SIG-M5 (cell line): ENCODE results near the gene GDF11.

Experiments used
- DNase-seq: peaks from one replicate; lab custom pipeline; 2025; lab: John Stamatoyannopoulos, UW

GDF11 gene

DNA sequence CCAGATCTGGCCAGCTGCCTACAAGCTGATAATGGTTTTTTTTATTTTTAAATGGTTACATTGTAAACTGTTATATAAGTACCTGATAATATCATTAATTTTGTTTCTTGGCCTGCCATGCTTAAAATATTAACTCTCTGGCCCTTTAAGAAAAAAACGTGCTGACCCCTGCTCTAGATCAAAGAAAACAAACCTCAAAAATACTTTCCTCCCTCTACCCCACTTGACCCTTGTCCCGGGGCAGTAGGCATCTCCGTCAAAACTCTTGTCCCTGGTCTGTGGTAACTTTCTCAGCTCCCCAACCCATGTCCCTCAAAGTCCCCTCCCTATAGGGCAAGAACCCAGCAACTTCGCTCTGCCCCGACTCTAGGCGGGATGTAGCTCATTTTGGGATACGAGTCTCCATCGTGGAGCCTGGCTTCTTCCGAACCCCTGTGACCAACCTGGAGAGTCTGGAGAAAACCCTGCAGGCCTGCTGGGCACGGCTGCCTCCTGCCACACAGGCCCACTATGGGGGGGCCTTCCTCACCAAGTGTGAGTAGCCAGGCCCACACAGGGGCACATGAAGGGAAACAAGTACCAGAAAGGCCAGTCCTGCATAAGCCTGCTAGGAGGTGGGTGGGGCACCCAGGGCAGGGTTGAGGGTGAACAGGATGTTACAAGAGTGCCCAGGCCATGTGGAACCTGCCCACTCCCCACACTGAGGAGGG, 19.3 kb upstream of the GDF11 start:
- DNase-seq: no peak

DNA sequence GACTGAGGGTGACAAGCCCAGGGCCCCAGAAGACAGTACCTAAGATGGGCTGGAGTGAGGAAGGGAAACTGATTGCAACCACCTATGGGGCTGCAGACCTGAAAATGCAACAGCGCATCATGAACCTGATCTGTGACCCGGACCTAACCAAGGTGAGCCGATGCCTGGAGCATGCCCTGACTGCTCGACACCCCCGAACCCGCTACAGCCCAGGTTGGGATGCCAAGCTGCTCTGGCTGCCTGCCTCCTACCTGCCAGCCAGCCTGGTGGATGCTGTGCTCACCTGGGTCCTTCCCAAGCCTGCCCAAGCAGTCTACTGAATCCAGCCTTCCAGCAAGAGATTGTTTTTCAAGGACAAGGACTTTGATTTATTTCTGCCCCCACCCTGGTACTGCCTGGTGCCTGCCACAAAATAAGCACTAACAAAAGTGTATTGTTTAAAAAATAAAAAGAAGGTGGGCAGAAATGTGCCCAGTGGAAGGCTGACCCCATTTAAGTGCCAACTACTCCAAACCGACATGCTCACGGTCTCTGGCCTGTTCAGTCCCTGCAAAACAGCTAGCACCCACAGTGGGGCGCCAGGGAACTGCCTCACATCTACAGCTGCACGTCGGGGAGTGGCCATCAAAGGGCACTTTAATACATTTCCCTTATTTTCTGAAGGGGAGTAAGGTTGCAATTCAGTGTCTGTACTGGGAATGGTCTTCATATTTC, 18.5 kb upstream of the GDF11 start:
- DNase-seq: no peak

DNA sequence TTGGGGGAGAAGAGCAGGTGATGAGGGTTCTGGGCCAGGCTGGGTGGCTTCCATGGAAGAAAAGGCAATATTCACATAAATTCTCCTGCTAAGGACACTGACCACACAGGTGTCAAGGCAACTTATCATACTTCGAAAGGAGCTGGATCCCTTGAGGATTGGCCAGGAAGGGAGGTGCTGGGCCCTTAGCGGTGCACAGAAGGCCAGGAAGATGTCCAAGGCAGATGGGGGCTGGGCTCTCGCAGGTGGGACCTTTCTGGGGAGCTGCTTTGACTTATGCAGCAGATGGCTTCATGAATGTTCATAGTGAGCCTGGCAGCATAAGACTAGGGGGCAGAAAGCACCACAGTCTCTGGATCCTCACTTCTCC, 18.0 kb upstream of the GDF11 start:
- no peak for DNase-seq

DNA sequence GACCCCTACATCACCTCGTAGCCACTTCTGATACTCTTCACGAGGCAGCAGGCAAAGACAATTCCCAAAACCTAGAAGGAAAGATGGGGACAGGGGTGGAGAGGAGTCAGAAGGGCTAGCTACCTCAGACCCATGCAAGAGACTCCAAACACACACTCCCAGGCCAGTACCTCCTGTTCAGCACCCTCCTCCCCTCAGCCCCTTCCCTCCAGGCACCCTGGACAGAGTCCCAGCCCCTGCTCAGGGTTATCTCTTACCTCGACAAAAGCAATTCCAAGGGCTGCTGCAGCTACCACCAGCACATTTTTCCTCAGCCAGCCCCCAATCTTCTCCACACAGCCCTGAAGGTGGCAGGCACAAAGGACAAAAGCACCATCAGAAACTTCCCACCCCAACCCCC, 17.4 kb upstream of the GDF11 start:
- no peak for DNase-seq

DNA sequence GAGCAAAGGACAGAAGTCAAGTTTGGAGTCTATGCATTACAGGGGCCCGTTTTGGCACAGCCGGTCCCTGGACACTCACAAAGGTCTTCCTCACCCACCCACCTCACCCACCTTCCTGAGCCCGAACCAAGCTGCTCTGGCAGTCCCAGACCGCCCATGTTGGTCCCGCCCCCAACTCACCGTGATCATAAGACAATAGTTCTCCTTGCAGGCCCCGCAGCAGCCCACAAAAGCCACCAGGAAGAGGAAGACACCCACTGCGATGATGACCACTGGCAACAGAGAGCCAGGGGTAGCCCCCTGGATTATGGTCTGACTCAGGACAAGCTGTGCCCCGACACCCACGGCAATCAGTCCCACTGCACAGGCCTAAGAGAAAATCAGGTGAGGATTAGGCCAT, 16.0 kb upstream of the GDF11 start:
- no peak for DNase-seq

DNA sequence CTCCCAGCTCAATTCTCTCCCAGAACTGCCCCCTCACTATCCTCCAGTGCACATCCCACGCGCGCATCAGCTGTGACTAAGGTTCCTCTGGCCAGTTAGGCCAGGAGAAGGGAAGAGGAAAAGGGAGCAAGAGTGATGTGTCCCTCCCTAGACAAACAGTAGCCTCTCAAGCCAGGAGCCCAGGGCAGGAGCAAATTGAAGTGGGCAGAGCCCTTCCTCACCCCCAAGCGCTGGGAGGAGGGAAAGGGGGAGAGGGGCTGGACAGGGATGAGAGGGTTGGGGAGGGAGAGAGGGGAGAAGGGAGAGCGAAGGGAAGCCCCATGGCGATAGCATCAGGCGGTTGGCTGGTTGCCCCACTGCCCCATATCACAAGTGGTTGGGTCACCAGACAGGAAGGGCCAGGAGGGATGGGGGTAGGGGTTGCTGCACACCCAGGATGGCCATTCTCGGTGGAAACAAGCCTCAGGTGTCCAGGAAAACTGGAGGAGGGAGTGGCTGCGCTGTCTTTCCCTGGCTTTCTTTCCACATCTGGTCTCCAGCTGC, 15.2 kb upstream of the GDF11 start:
- no peak for DNase-seq

DNA sequence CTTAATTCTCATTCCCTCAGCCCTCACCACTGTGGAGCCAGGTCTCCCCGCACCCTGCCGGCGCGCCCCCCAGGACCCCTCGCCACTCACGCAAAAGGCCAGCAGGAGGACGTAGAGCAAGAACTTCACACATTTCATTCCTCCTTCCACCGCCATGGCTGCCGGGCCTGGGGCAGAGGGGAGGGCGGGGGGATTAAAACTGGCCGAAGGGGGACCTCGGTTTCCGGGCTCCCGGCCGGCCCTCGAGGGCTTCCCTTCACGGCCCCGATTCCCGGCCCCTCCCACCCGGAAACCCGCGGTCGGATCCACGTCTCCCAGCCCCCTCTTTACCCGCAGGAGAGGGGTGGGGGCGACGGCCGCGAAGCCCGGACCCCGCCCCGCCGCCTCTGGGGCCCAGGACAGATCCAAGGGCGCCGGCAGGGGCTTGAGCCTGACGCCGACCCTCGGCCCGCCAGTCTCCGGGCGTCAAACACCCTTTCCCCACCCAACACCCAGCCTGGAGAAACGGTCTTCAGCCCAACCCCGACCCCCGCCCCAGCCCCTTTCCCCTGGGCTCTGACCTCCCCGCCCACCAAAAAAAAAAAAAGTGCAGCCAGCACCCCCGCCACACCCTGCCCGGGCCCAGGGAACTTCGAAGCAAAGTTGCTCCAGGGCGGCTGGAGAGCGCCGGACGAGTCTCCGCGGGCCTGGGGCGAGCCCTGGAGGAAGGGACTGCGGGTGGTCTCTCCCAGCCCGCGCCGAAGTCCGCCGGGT, 14.6 kb upstream of the GDF11 start:
- no peak for DNase-seq

DNA sequence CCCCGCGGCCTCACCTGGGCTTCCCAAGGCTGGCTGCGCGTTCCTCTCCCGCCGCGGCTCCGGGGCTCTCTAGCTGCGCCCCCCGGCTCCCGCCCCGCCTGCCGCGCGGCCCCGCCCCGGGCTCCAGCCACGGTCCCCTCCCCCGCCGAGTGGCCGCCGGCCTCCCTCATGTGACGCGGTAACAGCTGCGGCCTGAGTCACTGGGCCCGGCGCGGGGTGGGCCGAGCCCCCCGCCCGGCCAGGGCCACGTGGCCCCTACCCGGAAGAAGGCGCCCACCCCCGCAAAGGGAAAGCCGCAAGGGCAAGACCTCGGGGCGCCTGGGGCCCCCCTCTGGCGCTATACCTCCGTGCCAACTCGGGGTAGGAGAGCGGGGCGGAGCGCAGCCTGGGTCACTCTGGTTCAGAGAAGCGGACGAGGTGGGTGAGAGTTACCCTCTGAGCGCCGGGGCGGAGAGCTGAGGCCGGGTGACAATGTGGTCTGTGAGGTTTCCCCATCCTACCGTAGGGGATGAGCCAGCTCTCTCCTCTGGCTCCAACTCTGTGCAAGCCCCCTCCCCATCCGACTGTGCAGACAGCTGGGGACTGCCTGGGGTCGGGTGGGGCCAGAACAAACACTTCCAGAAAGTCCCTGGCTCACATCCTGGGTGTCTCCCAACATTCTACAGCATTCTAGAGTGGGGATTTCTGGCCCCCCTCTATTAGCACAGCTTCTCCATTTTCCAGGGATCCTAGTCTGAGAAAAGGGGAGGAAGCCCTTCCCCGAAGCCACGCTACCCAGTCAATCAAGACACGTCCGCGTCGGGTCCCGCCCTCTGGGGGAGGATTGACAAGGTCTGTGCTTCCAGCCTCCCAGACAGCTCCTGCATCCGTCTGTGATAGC, 13.7 kb upstream of the GDF11 start, which contains the start of gene CD63:
Gene CD63, minus strand, starts transcription at position 71 of the 880 bp plus-strand sequence. CDS start 668 bp downstream, outside the sequence.
- DNase-seq: peak; percentile 65

DNA sequence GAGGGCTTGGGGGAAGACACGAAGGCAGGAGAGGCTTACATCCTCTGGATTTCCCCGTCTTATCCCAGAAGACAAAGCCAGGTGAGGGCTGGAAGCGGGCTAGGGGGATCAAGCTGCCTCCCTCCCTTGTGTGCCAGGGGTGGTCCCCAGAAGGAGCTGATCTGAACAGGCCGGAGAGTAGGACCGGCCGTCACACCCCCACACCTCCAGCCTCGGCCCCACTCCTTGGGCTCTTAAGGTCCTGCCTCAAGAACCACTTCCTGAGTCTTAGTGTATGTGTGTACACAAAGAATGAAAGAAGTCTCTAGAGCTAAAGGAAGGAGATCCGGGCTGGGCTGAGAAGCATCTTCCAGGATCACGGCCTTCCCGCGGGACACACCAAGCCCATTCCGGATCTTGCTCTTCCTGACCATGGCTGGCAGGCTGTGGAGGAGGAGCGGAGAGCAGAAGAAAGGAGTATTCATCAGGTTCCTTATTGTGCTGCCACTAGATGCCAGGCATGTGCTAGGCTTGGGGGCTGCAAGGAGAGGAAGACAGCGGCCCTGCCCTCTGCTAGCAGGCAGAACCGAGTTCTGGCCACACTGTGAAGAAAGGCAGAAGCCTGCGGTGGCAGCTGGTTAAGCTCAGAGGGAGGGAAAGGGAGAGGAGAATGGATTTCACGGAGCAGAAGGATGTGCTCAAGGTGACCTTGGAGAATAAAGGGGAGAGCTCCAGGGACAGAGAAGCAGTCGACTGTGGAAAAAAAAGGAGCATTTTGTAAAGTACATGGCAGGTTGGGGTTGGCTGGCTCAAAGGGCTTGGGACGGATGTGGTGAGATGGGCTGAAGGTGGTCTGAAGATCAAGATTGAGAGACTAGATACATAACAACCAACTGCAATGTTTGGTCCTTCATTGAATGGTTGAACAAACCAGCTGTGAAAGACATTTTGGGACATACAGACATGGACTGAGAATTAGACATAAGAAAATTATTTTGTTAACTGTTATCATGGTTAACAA, 12.8 kb upstream of the GDF11 start:
- peak; percentile 62 for DNase-seq

DNA sequence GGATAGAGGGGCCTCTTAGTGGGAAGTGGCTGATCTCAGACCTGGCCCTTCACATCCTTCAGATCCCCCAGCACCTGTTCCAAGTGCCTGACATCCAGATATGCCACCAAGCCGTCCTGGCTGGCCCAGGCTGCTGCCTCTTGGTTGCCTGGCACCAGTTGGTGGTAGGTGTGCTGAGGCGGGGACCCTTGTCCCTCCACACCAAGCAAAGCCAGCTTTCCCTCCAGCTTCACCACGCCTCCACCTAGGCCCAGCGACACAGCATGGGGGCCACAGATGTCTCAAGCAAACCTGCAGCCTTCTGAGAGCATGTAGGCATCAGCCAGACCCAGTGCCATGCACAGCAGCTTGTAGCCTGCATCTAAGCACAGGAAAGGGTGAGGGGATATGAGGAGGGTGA, 10.6 kb upstream of the GDF11 start:
- no peak for DNase-seq

DNA sequence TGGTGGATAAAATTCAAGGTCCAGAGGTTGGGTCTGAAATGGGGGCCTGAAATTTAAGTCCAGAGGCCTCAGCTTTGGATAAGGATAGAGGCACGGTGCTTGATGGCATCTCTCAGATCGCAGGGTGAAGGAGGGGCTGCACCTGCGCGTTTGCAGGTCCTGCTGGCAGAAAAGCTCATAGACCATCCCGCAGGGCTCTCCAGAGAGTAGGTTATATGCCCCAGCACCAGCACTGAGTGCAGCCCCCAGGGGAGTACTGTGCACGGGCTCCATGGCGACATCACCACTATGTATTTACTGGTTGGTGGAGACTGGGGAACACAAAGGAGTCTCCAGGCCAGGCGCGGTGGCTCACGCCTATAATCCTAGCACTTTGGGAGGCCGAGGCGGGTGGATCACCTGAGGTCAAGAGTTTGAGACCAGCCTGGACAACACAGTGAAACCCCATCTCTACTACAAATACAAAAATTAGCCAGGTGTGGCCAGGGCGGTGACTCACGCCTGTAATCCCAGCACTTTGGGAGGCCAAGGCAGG, 9.8 kb upstream of the GDF11 start:
- no peak for DNase-seq

DNA sequence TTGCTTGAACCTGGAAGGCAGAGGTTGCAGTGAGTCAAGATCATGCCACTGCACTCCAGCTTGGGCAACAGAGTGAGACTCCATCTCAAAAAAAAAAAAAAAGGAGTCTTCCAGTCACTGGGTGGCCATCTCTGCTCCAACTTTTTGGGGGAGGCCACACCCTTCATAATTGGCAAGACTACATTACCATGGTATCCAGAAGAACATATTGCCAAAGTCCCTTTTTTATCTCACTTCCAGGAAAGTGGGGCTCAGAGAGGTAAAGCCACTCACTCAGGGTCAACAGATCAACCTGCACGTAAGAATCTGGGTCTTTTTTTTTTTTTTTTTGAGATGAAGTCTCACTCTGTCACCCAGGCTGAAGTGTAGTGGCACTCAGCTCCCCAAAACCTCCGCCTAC, 9.1 kb upstream of the GDF11 start:
- DNase-seq: no peak

DNA sequence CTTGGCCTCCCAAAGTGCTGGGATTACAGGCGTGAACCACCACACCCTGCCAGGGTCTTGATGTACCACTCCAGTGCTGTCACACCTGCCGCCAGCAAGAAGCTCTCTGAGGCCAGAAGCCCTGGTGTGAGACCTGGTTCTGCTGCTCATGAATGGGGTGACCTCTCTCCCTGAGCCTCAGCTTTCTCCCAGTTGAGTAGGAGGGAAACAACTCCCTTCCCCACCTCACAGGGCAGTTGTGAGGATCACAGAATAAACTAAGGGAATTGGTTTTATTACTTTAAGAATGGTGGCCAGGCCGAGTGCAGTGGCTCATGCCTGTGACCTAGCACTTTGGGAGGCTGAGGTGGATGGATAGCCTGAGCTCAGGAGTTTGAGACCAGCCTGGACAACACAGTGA, 8.3 kb upstream of the GDF11 start:
- no peak for DNase-seq

DNA sequence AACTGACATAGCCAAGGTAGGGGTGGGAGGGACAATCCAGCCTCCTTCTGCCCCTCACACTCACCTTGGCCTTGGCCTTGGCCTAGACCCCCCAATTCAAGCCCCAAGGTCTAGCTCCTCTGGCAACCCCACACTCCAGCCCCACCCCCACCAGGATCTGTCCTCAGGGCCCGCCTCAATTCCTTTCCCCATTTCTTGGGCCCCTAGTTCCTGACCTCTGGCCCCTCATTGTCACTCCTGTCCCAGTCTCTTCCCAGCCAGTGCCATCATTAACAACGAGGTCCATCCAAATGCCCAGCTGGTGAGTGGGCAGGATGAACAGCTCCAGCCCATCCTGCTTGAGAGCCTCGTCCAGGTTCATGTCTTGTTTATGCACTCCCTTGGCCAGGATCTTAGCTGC, 6.8 kb upstream of the GDF11 start:
- no peak for DNase-seq

DNA sequence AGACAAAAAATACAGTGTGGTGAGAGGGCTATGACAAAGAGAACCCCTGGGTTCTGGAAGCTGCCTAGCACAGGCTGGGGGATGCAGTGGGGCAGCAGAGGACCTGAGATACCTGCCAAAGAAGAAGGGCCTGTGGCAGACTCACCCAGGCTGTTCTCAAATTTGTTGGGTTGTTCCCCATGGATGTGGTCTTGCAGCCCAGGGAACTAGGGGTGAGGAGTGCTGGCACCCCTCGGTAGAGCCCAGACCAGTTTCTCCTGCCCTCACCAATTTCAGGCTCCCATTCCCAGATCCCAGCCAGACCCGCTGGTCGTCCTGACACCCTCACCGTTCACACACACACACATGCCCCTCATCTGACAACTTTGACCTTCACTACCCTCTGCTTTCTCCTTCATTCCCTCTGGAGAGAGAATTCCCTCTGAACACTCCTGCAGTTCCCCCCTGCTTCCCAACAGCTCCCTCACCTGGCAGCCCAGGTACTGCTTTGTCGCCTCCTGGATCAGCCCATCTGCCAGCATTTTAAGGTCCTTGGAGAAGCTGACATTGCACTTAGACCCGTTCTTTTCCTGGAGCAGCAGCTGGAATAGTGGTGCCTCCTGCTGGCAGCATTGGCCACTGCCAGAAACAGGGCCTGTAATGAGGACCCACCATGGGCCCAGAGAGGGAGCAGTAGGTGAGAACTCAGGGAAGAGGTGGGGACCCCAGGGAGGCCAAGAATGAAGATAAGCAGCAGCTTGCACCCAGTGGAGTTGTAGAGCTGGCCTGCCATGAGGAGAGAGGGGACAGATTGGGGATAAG, 5.9 kb upstream of the GDF11 start:
- DNase-seq: no peak

DNA sequence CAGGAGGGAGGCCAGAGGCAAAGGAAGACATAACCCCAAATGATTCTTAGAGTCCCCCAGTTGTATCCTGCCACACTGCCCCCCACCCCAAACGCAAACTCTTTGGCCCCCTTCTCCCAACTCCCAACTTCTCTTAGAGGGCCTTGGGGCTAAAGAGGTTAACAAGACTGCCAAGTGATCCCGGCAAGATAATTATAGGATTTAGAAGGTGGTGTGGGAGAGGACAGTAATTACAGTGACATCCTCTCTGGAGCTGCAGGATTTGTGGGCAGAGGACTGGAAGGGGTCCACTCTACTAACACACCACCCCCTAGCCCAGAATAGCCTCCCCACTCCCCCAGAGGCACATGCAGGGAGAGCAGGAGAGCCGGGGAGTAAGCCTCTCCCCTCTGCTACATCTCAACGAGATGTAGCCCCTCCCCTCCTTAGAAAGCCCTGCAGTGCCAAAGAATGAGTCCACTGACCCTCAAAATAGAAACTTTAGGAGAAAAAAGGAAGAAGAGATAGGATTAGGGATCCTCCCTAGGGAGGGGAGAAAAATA, 5.3 kb upstream of the GDF11 start:
- DNase-seq: no peak

DNA sequence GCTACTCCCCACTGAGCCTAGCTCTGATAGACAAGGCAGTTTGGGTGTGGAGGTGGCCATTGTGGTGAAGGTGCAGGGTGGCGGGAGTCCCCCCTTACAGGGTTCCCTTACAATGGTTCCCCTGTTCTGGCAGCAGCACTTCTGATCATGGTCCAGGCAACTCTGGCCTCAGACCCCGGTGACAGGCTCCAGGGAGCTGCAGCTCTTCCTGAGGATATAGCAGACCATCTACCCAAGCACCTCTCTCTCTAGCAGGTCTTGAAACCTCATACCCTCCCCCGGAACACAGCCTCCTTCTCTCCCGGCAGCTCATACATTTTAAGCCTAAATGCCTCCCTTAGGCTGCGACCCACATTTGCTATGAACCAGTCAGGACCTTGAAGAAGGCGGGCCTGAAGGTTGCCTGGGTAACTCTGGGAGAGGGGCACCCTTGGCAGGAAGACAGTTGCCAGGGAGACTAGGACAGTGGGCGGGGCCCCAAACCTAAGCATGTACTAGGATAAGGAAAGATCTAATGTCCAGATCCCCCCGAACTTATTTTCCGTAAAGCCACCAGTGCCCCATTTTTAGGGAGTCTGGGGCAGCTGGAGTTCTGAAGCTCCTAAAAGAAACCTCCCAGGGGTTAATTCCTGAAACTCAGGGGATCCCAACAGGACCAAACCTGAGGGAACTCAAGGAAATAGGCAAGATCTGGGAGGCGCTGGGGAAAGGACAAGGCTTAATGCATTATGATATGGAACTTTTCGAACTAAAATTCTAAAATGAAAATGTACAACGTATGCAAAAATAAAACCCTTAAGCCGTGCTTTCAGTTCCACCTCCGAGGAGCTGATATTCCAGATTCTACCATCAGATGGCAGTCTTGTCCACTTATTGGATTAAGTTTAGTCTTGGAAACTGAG, 4.5 kb upstream of the GDF11 start:
- peak; percentile 28 for DNase-seq

DNA sequence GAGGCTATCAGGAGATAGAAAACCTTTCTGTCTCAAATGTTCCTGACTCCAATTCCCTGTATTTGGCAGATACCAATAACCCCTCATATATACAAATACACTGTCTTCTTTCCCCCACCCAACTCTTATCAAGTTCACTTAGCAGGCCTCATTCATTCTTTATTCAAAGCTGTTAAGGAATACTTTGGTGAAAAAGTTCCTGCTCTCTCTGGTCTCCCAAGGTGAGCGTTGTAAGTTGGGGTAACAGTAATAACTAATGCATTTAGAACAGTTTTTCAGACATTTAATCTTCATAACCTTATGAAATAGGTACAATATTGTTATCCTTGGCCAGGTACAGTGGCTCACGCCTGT, 3.9 kb upstream of the GDF11 start:
- DNase-seq: no peak
